GM21423 (cell line): ENCODE results near the gene CACTIN.
"Not testable (repeated sequence)": the region's sequence is repeated elsewhere in the genome, so short reads cannot be mapped to it uniquely, and the experiment has no call there.

Experiments used
- ATAC-seq: cut with Tn5 transposase; IDR thresholded peaks from one replicate; pipeline ENCODE4 v1.9.1; 2021; ENCODE audit warnings: mild to moderate bottlenecking, moderate library complexity; ENCODE audit not compliant: unreplicated experiment

Gene CACTIN

GRCh38 chr19:3626473-3627350, at the start of gene CACTIN:
Gene CACTIN, minus strand, starts transcription at chr19:3626790. Its CDS starts 28 bp downstream, at chr19:3626762.
- ATAC-seq = peak; percentile 82

DNA sequence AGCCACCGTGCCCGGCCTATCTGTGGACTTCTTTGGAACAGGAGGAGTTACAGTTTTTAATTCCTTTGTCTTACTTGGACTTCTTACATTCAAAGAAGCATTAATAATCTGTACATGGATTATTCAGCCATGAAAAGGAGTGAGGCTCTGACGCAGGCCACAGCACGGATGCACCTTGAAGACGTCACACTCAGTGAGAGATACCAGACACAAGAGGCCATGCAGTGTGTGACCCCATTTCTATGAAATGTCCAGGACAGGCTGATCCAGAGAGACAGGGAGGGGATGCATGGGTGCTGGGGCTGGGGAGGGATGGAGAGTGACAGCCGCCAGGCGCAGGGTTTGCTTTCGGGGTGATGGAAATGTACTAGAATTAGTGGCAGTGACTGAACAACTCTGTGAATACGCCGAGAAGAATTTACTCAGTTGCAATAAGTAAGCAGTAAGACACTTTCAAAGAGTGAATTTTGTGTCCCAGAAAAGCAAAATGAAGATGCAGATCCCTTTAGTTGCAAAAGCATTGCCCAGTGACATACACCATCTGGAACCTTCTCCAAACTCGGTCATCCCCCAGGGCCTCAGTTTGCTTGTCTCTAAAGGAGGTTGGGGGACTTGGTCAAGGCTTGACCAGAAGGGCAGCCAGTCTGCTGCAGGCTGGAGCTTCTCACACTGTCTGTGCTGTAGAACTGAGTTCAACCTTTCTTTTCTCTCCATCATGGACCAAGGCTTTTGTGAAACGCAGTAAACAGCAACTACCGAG, 48.4 kb upstream of the CACTIN start:
- no peak for ATAC-seq

DNA sequence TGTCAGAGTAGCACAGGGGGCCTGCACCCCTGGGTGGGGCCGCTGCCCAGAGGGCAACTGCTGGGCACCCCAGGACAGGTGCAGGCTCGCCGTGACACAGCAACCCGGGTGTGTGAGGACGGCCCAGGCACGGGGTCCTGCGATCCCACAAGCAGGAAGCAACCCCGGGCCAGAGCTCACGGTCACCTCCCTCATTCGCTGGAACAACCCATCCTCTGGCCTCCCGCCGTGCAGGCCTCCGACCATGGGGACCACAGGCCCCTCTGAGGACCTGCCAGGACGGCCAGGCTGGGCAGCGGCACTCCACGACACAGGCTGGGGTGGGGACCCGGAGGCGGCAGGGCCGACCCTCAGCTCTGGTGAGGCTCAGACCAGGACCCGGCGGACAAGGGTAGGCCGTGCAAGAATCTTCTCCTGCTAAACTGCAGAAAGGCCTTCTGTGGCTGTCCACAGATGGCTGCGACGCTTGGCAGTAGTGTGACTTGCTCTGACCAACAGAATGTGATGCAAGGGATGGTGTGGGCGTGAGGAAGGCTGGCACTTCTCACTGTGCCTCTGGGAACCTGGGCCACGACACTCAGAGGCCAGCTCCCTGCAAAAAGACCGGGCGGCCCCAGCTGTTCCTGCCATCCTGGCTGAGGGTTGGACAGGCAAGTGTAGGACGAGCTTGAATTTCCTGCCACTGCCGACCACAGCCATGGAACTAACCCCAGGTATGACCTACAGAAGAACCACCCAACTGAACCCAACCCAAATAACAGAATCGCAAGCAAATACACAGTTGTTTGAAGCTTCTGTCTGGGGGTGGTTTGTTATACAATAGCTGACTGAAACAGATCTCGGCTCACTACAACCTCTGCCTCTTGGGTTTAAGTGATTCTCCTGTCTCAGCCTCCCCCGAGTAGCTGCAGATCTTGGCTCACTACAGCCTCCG, 47.2 kb upstream of the CACTIN start:
- no peak for ATAC-seq

DNA sequence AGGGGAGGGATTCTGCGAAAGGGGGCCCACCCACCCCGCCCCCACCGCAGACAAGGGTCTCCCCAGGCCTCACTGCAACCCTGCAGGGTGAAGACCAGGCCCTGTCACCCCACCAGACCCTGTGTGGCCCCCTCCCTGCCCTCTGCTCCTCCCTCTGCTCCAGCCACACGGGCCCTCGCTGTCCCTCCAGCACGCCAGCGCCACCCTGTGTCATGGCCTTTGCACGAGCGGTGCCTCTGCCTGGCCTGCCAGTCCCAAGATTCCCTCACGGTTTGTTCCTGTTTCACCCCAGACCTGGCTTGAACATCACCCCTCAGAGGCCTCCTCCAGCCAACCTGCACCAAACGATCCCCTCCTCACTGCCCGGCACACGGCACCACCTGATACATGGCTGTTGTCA, 46.4 kb upstream of the CACTIN start:
- ATAC-seq = no peak

GRCh38 chr19:3672575-3672948, 46.0 kb upstream of the CACTIN start:
- no peak for ATAC-seq

- no peak for ATAC-seq
These were observed 45.3 kb upstream of the CACTIN start for GRCh38 chr19:3671680-3672574.

DNA sequence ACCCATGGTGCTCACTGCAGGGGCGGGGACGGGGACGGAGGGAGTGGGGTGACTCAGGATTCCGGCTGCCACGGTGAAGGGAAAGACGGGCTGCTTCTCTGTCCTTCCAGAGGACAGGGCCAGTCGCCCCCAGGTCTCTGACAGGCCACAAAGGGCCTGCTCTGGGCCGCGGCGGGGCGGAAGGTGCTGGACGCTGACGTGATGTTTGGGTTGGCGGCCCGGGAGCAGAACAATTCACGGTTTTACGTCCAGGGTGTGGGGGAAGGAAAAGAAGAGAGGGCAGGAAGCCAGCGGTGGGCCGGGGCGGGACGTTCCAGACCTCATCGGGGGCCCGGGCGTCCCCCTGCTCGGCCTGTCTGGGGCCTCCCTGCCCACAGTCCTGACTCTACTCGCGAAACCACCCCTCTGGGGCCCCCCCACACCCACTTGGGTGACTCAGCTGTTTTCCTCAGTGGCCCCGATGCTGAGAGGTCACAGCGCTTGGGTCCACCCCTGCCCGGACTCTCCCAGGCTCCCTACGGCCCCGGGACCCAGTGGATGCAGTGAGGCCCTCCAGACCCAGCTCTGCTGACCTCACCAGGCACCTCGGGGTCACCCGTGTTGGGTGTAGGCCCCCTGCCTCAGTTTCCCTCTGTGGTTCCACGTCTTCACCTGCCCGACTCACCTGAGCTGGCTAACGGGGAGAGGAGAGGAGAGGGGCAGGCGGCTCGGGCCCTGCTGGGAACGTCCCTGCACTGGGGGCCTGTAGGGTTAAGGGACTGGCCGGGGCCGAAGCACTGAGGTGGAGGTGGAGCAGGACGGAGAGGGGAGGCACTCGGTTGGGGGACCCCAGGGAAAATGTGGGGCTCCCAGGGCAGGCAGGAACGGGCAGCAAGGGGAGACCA, 44.4 kb upstream of the CACTIN start:
- no peak for ATAC-seq

- ATAC-seq = no peak
These were observed 43.6 kb upstream of the CACTIN start for GRCh38 chr19:3669947-3670795.

GRCh38 chr19:3669082-3669946, 42.7 kb upstream of the CACTIN start:
- ATAC-seq = no peak

GRCh38 chr19:3668331-3669081, 41.9 kb upstream of the CACTIN start:
- no peak for ATAC-seq

DNA sequence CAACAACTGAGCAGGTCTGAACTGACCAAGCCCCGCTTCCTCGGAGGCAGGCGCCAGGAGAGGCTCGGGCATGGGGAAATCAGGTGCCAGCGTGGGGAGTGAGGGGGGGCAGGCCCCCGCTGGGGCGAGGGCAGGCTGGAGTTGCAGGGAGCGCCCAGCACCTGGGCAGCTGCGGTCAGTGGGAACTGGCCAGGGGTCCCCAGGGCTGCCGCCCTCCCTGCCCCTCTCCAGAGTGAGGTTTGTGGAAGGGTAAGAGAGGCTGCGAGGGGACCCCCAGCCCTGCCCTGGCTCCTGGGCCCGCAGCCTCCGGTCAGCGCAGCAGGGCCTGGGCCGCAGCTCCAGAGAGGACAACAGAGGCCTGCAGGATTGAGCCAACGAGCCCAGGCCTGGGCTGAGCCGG, 41.2 kb upstream of the CACTIN start:
- ATAC-seq = no peak

GRCh38 chr19:3667037-3667638, 40.5 kb upstream of the CACTIN start:
- no peak for ATAC-seq

- ATAC-seq = not testable (repeated sequence)
These were observed 39.9 kb upstream of the CACTIN start for GRCh38 chr19:3666545-3666856.

GRCh38 chr19:3665681-3666544, 39.3 kb upstream of the CACTIN start:
- no peak for ATAC-seq
